Naive thymus-derived CD4-positive, alpha-beta T cell (primary cell): ENCODE data around the gene ARVCF. TPM values are rescaled to one million over a fixed set of nuclear protein-coding genes. Genes with fewer than 3 reads are reported as not detected.

Experiments
- ATAC-seq: fragments of 150-1000 bp; cut with Tn5 transposase; 2 replicates; pipeline ENCODE4 v1.10.0; 2021; ENCODE audit warnings: mild to moderate bottlenecking, moderate library complexity
- CTCF ChIA-PET: fragments of 350-600 bp; sonication (Branson Sonifier 250); formaldehyde crosslinking; loops from one replicate; lab custom pipeline; 2021; ENCODE audit warnings: antibody characterized with exemption; lab: Charles Lee
- POLR2A ChIA-PET: fragments of 350-600 bp; sonication (Branson Sonifier 250); formaldehyde crosslinking; loops from one replicate; lab custom pipeline; 2021; ENCODE audit warnings: antibody characterized with exemption, inconsistent platforms; lab: Charles Lee
- DNase-seq, 9 donors: peaks; one replicate each; pipeline versions ENCODE4 v3.0.0 to v3.0.0-alpha.2; 2020 to 2022; ENCODE audit warnings: mixed read lengths in 1 of 9
- H3K27ac ChIP-seq: one replicate; pipeline ENCODE4 v1.7.0; 2013; ENCODE audit warnings: mild to moderate bottlenecking, low read depth, low read length, moderate library complexity
- H3K27me3 ChIP-seq, 2 donors: one replicate each; pipeline ENCODE4 v1.7.0; 2013; ENCODE audit warnings: low read length in 2 of 2, mild to moderate bottlenecking in 2 of 2, moderate library complexity in 2 of 2; ENCODE audit not compliant: control insufficient read depth in 2 of 2, insufficient read depth in 2 of 2
- H3K36me3 ChIP-seq, 3 experiments: 1 replicate in 2 of 3; 2 replicates in 1 of 3; pipeline ENCODE4 v1.7.0; 2013; ENCODE audit warnings: low read length in 3 of 3, mild to moderate bottlenecking in 3 of 3, moderate library complexity in 1 of 3; ENCODE audit not compliant: insufficient read depth in 3 of 3, control insufficient read depth in 2 of 3
- H3K4me1 ChIP-seq, 2 donors: one replicate each; pipeline ENCODE4 v1.7.0; 2013; ENCODE audit warnings: low read length in 2 of 2, mild to moderate bottlenecking in 2 of 2, moderate library complexity in 1 of 2; ENCODE audit not compliant: control insufficient read depth in 2 of 2, insufficient read depth in 2 of 2
- H3K4me3 ChIP-seq: 2 replicates; pipeline ENCODE4 v1.7.0; 2013; ENCODE audit warnings: mild to moderate bottlenecking, low read length
- H3K9me3 ChIP-seq, 3 experiments: 1 replicate in 2 of 3; 2 replicates in 1 of 3; pipeline ENCODE4 v1.7.0; 2013; ENCODE audit warnings: low read length in 3 of 3; ENCODE audit not compliant: control insufficient read depth in 2 of 3
- H3K27ac Mint-ChIP-seq, 9 donors: one replicate each; pipeline ENCODE4 v1.8.0; 2020 to 2022; ENCODE audit warnings: mixed read lengths in 9 of 9, mild to moderate bottlenecking in 8 of 9, moderate library complexity in 5 of 9, inconsistent platforms in 2 of 9
- H3K27me3 Mint-ChIP-seq, 5 donors: one replicate each; pipeline ENCODE4 v1.8.0; 2021 to 2022; ENCODE audit warnings: mixed read lengths in 5 of 5, mild to moderate bottlenecking in 1 of 5
- H3K36me3 Mint-ChIP-seq, 5 donors: one replicate each; pipeline ENCODE4 v1.8.0; 2020 to 2022; ENCODE audit warnings: mixed read lengths in 5 of 5, mild to moderate bottlenecking in 3 of 5, inconsistent platforms in 1 of 5
- H3K4me1 Mint-ChIP-seq, 7 donors: one replicate each; pipeline ENCODE4 v1.8.0; 2020 to 2022; ENCODE audit warnings: mixed read lengths in 7 of 7, mild to moderate bottlenecking in 3 of 7, inconsistent platforms in 1 of 7
- H3K4me3 Mint-ChIP-seq, 10 donors: one replicate each; pipeline ENCODE4 v1.8.0; 2020 to 2022; ENCODE audit warnings: mild to moderate bottlenecking in 10 of 10, mixed read lengths in 10 of 10, moderate library complexity in 6 of 10, inconsistent platforms in 2 of 10
- H3K9me3 Mint-ChIP-seq, 11 donors: one replicate each; pipeline ENCODE4 v1.8.0; 2020 to 2022; ENCODE audit warnings: mixed read lengths in 11 of 11, mild to moderate bottlenecking in 4 of 11, inconsistent platforms in 1 of 11, moderate library complexity in 1 of 11
- intact Hi-C, 2 donors: fragments of 100-400 bp; cut with micrococcal nuclease; formaldehyde crosslinking; loops; one replicate each; pipeline ENCODE4 v1.15.1; 2023
- polyA plus RNA-seq, 2 donors: library from polyadenylated mRNA; unstranded; fragments of 300-500 nt; fragmentation: Illumina TruSeq; gene quantifications; one replicate each; pipeline ENCODE4 v1.2.3, GENCODE V29; 2021
- total RNA-seq, 6 experiments: library from RNA in 5 of 6; stranded (reverse) in 5 of 6; gene quantifications; 1 replicate in 5 of 6; 2 replicates in 1 of 6; pipeline ENCODE4 v1.2.3 and lab custom pipeline; 2021 to 2026

The ARVCF gene
- total and polyA plus RNA-seq, 7 experiments from 2014 or later: 0.74 to 9.2 (median 3.0) TPM

GRCh38 chr22:20019661-20020532, 3.3 kb upstream of the ARVCF start:
- peaks cover 0 to 10% (median 0%) of the 10 kb centered on the region in 3 experiments for H3K36me3 ChIP-seq
- CTCF ChIA-PET: interaction anchor here (0.6 kb wide), 1 partner anchor 1023 kb away, joined by 3 read pairs; no protein-coding TSS in a partner anchor
- Mint-ChIP-seq H3K4me1 (peaks cover 18 to 59% (median 38%) of the 10 kb centered on the region in 7 donors), H3K27me3 (peaks cover 0 to 31% (median 0%) of the 10 kb centered on the region in 5 donors), H3K36me3 (peaks cover 0 to 2% (median 0%) of the 10 kb centered on the region in 5 donors), H3K4me3 (peak overlapping the region; percentile 89 to 94 (median 90)), H3K27ac (peak overlapping the region; percentile 86 to 98 (median 92)), H3K9me3 (peaks cover 0 to 2% (median 0%) of the 10 kb centered on the region in 11 donors)
- intact Hi-C loops: loop anchor here (1.0 to 5.0 kb wide), 4 partner anchors 33 to 163 kb away; partner anchors contain the start of genes TRMT2A (in 2 of the 2) and RANBP1 (in 1 of the 2)
- peak overlapping the region; percentile 96 for H3K4me3 ChIP-seq
- ATAC-seq (no peak), DNase-seq (peak in 1 of 9 donors; percentile 19)
- POLR2A ChIA-PET: interaction anchor here (0.6 to 2.6 kb wide), 8 partner anchors 33 to 542 kb away, joined by 3 to 11 read pairs (median 4); partner anchors contain the start of genes COMT, TRMT2A and TXNRD2
- H3K4me1 ChIP-seq: peaks cover 18 to 27% of the 10 kb centered on the region in 2 donors
- no peaks in the 10 kb centered on the region for H3K27me3 ChIP-seq
- peak overlapping the region; percentile 93 for H3K27ac ChIP-seq
- no peaks in the 10 kb centered on the region for H3K9me3 ChIP-seq

DNA sequence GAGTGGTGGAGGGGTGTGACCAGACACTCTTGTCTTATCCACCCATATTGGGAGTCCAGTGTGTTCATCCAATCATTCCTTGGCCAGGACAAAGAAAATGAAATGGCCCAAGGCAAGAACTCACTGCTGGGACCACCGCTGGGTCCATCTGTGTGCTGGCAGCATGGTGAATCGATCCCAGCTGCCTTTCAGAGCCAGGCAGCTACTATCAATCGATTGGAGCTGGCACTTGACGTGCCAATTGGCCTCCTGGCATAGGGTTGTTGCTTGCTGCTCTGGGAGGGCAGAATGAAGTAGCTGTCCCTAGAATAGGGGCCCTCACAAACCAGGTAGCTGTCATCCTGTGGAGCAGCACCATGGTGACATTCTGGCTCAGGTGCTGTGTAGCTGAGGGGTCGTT, 1.4 kb upstream of the ARVCF start:
- H3K36me3 Mint-ChIP-seq: no peaks in the 10 kb centered on the region
- no peaks in the 10 kb centered on the region for H3K27me3 ChIP-seq
- ChIA-PET POLR2A (interaction anchor here (0.7 to 1.2 kb wide), 2 partner anchors 8 to 15 kb away, joined by 3 read pairs; no protein-coding TSS in a partner anchor), CTCF (interaction anchor here (1.1 kb wide), 1 partner anchor 93 kb away, joined by 3 read pairs; no protein-coding TSS in a partner anchor)
- peak overlapping the region; percentile 66 to 93 (median 90) for H3K4me3 Mint-ChIP-seq
- no peak overlapping the region for H3K27ac ChIP-seq
- H3K27me3 Mint-ChIP-seq: peaks cover 0 to 40% (median 0%) of the 10 kb centered on the region in 5 donors
- intact Hi-C loops: loop anchor here in 1 of 2 donors (5.0 kb wide), 1 partner anchor 161 kb away; no protein-coding TSS in a partner anchor
- H3K9me3 Mint-ChIP-seq: peaks cover 0 to 2% (median 0%) of the 10 kb centered on the region in 11 donors
- peak overlapping the region in 1 of 9 donors; percentile 55 for H3K27ac Mint-ChIP-seq
- H3K4me3 ChIP-seq: no peak overlapping the region
- peaks cover 18 to 27% of the 10 kb centered on the region in 2 donors for H3K4me1 ChIP-seq
- ATAC-seq (no peak), DNase-seq (no peak)
- peaks cover 12 to 44% (median 29%) of the 10 kb centered on the region in 7 donors for H3K4me1 Mint-ChIP-seq
- H3K36me3 ChIP-seq: peaks cover 0 to 10% (median 0%) of the 10 kb centered on the region in 3 experiments
- no peaks in the 10 kb centered on the region for H3K9me3 ChIP-seq

DNA sequence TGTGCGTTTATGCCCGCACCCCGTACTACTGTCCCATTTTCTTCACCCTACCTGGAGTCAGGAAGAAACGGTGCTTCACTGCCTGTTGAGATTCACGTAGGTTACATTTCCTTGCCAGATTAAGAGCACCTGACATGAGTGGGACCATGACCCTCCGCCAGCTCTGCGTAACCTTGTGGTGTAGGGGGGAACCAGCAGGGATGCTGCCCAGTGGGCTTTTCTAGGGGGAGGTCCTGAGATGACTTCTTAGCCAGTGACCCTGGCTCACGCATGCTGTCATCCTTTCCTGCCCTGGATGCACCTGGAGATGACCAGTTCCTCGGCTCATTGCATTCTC, 967 bp upstream of the ARVCF start:
- peak overlapping the region; percentile 66 to 93 (median 90) for H3K4me3 Mint-ChIP-seq
- POLR2A ChIA-PET: interaction anchor here (0.7 to 1.2 kb wide), 3 partner anchors 9 to 15 kb away, joined by 3 read pairs; no protein-coding TSS in a partner anchor
- intact Hi-C loops: loop anchor here (1.0 to 5.0 kb wide), 4 partner anchors 31 to 282 kb away; partner anchors contain the start of gene ZDHHC8 (in 1 of the 2)
- H3K4me1 Mint-ChIP-seq: peaks cover 10 to 40% (median 25%) of the 10 kb centered on the region in 7 donors
- no peak overlapping the region for H3K27ac ChIP-seq
- no peaks in the 10 kb centered on the region for H3K9me3 ChIP-seq
- H3K9me3 Mint-ChIP-seq: peaks cover 0 to 2% (median 0%) of the 10 kb centered on the region in 11 donors
- CTCF ChIA-PET: interaction anchor here (0.6 to 1.1 kb wide), 2 partner anchors 84 to 93 kb away, joined by 3 read pairs; no protein-coding TSS in a partner anchor
- peaks cover 0 to 10% (median 0%) of the 10 kb centered on the region in 3 experiments for H3K36me3 ChIP-seq
- DNase-seq (no peak), ATAC-seq (no peak)
- H3K36me3 Mint-ChIP-seq: no peaks in the 10 kb centered on the region
- peaks cover 0 to 40% (median 0%) of the 10 kb centered on the region in 5 donors for H3K27me3 Mint-ChIP-seq
- no peaks in the 10 kb centered on the region for H3K27me3 ChIP-seq
- peaks cover 17 to 26% of the 10 kb centered on the region in 2 donors for H3K4me1 ChIP-seq
- peak overlapping the region; percentile 78 for H3K4me3 ChIP-seq
- H3K27ac Mint-ChIP-seq: peak overlapping the region in 3 of 9 donors; percentile 59 to 74 (median 67)

GRCh38 chr22:20015971-20016733, 471 bp downstream of the ARVCF start:
- Histone ChIP-seq H3K36me3 (peaks cover 0 to 6% (median 0%) of the 10 kb centered on the region in 3 experiments), H3K4me1 (peaks cover 10 to 11% of the 10 kb centered on the region in 2 donors), H3K27me3 (no peaks in the 10 kb centered on the region), H3K9me3 (no peaks in the 10 kb centered on the region), H3K27ac (peak overlapping the region; percentile 35), H3K4me3 (peak overlapping the region; percentile 78)
- no peak for ATAC-seq
- peaks cover 0 to 26% (median 19%) of the 10 kb centered on the region in 7 donors for H3K4me1 Mint-ChIP-seq
- peak in 3 of 9 donors; percentile 9 to 28 (median 18) for DNase-seq
- peaks cover 0 to 40% (median 0%) of the 10 kb centered on the region in 5 donors for H3K27me3 Mint-ChIP-seq
- H3K4me3 Mint-ChIP-seq: peak overlapping the region in 6 of 10 donors; percentile 23 to 90 (median 86)
- H3K27ac Mint-ChIP-seq: no peak overlapping the region
- no peaks in the 10 kb centered on the region for H3K36me3 Mint-ChIP-seq
- ChIA-PET CTCF (interaction anchor here (0.6 to 1.0 kb wide), 2 partner anchors 45 to 285 kb away, joined by 3 read pairs; no protein-coding TSS in a partner anchor), POLR2A (interaction anchor here (1.0 kb wide), 1 partner anchor 26 kb away, joined by 3 read pairs; no protein-coding TSS in a partner anchor)
- H3K9me3 Mint-ChIP-seq: peaks cover 0 to 2% (median 0%) of the 10 kb centered on the region in 11 donors
- intact Hi-C loops: loop anchor here (1.0 to 5.0 kb wide), 5 partner anchors 29 to 159 kb away; partner anchors contain the start of genes TRMT2A (in 1 of the 2) and ZDHHC8 (in 1 of the 2)

DNA sequence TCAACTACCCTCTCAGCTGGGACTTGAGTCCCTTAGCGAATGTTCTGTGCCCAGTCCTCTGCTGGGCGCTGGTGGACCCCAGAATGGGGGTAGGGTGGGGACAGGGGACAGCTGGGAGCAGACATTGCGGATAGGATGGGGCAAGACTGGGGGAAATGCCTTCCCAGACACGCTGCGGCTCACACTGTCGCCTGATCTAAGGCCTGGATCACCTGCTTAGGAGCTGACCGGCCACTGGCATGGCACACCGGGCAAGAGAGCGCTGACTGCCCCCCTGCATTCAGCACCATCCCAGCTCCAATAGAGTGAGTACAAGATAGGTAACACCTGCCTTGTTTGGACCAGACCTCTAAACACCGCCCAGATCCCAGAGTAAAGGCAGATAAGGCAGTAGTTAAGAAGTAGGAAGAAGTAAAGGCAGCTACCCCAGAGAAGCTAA, 1.4 kb downstream of the ARVCF start:
- peak overlapping the region in 1 of 9 donors; percentile 16 for H3K27ac Mint-ChIP-seq
- no peaks in the 10 kb centered on the region for H3K9me3 Mint-ChIP-seq
- POLR2A ChIA-PET: interaction anchor here (0.5 to 1.0 kb wide), 2 partner anchors 25 to 57 kb away, joined by 3 to 4 read pairs; no protein-coding TSS in a partner anchor
- H3K9me3 ChIP-seq: no peaks in the 10 kb centered on the region
- peaks cover 0 to 22% (median 18%) of the 10 kb centered on the region in 7 donors for H3K4me1 Mint-ChIP-seq
- CTCF ChIA-PET: interaction anchor here (0.7 to 1.0 kb wide), 2 partner anchors 44 to 59 kb away, joined by 3 read pairs; no protein-coding TSS in a partner anchor
- no peak overlapping the region for H3K27ac ChIP-seq
- H3K4me3 ChIP-seq: no peak overlapping the region
- peaks cover 0 to 4% (median 0%) of the 10 kb centered on the region in 3 experiments for H3K36me3 ChIP-seq
- H3K4me1 ChIP-seq: peaks cover 7% of the 10 kb centered on the region in 2 donors
- intact Hi-C loops: loop anchor here in 1 of 2 donors (5.0 kb wide), 1 partner anchor 158 kb away; no protein-coding TSS in a partner anchor
- no peak for DNase-seq
- H3K4me3 Mint-ChIP-seq: peak overlapping the region; percentile 55 to 83 (median 76)
- peaks cover 0 to 40% (median 0%) of the 10 kb centered on the region in 5 donors for H3K27me3 Mint-ChIP-seq
- H3K36me3 Mint-ChIP-seq: no peaks in the 10 kb centered on the region
- no peaks in the 10 kb centered on the region for H3K27me3 ChIP-seq
- no peak for ATAC-seq
